Amniotic stem cell (primary cell): ENCODE data around the gene VSTM2B.
"Not testable (repeated sequence)": the region's sequence is repeated elsewhere in the genome, so short reads cannot be mapped to it uniquely, and the experiment has no call there.

Source experiments
- DNase-seq: peaks from one replicate; lab custom pipeline; 2025; lab: John Stamatoyannopoulos, UW

Gene VSTM2B

GRCh38 chr19:29525901-29526729 is at the start of gene VSTM2B:
VSTM2B (plus strand) TSS chr19:29525994; CDS start chr19:29526584, 590 bp downstream.
- no peak for DNase-seq

DNA sequence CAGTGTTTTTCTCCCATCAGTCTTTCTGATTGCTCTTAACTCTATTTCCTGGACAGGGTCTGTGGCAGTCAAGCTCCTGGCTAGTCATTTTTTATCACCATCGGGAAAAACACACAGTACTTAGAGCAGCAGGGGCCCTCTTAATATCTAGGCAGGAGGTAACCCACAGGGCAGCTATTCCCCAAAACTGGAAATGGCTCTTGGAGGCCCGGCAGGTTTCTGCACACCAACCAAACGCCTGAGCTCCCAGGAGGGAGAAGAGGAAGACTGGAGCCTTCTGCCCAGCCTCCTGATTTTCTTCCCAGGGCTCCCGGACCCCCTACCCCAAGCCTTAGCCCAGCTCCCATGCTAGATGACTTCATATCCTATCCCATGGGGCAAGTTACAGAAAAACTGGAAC is 49.3 kb upstream of the VSTM2B start:
- DNase-seq, result no peak

DNA sequence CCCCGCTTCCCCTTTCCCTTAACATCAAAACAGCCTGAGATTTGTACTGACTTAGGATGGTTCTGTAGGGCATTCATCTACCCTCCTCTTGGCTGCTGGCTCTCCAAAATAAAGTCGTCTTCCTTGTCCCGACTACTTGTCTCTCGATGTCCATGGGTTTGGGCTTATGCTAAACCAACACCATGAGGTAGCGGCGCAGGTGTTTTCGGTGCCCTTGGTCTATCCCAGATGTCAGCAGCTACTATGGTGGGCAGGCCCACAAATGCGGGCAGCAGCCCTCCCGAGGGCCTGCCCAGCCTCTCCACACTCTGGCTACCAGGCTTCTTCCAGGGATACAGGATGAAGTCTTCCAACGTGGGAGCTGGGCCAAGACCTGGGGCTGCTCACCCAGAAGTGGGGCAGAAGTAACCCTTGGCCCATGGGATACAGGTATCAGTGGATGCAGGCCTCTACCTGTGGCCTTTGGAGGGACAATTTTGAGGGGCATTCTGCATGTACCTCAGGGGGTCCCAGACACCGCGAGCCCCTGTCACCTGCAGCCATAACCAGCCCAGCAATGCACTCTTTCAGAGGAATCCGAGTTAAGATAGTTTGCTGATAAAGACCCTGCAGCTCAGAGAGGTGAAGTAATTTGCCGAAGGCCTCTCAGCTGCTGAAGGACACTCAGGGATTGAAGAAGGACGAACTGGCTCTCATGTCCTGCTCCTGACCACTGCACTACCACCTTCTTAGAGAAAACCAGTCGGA is 47.8 kb upstream of the VSTM2B start:
- DNase-seq, result no peak

DNA sequence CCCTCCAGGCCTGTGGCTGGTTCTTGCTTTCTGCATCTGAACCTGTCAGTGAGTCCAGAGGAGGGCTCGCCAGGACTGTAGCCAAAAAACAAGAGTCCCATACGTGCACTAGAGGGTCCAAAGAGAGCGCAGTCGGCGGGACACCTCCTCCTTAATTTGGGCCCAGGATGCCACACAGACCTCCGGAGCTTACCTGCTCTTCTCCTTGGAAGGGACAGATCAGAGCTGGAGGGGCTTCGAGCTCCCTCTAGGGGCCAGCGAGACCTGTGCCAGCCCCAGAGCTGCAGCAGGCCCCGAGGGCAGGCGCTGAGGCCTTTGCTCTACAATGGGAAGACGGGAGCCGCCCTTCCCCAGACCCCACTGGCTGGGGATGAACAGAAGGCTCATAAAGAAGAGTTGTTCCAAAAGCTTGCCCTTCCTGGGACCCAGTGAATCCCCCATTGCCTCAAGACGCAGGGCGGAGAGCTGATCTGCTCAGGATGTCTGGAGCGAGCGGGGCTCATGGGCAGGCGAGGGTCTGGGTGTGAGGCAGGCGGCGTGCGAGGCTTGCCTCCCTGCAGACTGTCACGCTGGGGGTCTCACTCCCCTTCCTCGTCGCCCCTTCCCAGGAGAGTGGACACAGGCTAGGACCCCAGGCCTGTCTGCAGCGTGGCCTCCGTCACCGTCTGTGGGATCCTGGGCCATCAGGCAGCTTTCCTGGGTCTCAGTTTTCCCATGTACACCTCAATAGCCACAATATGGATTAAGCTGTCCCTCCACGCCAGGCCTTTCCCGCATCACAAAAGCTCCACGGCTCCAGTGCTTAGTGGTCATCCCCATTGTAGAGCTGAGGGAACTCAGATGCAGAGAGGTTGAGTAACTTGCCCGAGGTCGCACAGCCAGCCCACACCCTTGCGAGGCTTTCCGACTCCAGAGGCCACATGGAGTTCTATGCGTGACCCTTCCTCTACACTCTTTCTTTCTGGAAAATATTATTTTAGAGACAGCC is 46.9 kb upstream of the VSTM2B start:
- no peak for DNase-seq

DNA sequence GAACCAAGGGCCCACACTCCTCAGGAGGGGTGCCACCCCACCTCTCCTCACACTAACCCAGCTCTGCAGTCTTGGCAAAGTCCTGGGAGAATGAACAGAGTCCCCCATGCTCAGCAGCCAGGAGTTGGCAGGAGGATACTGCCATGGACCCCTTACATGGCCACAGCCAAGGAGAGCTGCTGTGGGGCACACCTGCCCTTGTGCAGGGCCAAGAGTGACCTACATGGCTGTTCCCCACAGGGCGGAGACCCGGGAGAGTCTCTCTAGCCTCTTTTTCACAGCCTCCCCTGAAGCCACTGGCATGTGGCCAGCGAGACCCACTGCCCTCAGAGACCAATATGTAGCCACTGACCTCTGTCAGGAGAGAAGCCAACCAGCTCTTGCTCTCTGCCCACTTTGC is 45.9 kb upstream of the VSTM2B start:
- DNase-seq, result no peak

GRCh38 chr19:29480507-29480906 is 45.3 kb upstream of the VSTM2B start:
- no peak for DNase-seq

- no peak for DNase-seq
Observed at GRCh38 chr19:29482855-29483640, 42.7 kb upstream of the VSTM2B start.

GRCh38 chr19:29483641-29483920 is 42.2 kb upstream of the VSTM2B start:
- no peak for DNase-seq

GRCh38 chr19:29483944-29484581 is 41.7 kb upstream of the VSTM2B start:
- DNase-seq, result no peak

- DNase-seq, result no peak
Observed at GRCh38 chr19:29484876-29485275, 40.9 kb upstream of the VSTM2B start.

DNA sequence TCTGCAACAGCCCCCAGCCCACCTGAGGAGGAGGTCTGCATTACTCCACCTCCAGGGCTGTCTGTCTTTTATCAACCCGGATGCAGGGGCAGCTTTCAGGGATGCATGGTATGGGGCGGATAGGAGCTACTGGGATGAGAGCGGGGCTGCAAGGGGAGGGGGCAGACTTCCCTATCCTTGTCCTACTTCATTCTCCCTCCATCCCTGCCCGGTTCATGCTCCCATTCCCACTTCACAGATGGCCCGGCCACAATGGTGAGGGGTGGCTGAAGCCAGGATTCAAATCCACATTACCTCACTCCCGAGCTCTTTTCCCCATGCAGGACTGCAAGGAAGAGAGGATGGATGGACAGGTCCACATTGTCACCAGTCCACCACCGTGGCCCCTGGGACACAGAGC is 40.5 kb upstream of the VSTM2B start:
- no peak for DNase-seq

DNA sequence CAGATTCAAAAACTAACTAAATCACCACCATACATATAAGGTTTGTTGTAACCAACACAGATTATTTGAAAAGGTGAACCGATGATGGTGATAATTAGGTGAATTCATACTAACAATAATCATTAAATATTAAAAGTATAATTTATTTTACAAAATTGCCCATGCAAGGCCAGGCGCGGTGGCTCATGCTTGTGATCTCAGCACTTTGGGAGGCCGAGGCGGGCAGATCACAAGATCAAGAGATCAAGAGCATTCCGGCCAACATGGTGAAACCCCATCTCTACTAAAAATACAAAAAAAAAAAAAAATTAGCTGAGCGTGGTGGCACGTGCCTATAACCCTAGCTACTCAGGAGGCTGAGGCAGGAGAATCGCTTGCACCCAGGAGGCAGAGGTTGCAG is 38.8 kb upstream of the VSTM2B start:
- not testable (repeated sequence) for DNase-seq

GRCh38 chr19:29487432-29487831 is 38.4 kb upstream of the VSTM2B start:
- DNase-seq, result no peak

GRCh38 chr19:29488316-29488715 is 37.5 kb upstream of the VSTM2B start:
- no peak for DNase-seq

DNA sequence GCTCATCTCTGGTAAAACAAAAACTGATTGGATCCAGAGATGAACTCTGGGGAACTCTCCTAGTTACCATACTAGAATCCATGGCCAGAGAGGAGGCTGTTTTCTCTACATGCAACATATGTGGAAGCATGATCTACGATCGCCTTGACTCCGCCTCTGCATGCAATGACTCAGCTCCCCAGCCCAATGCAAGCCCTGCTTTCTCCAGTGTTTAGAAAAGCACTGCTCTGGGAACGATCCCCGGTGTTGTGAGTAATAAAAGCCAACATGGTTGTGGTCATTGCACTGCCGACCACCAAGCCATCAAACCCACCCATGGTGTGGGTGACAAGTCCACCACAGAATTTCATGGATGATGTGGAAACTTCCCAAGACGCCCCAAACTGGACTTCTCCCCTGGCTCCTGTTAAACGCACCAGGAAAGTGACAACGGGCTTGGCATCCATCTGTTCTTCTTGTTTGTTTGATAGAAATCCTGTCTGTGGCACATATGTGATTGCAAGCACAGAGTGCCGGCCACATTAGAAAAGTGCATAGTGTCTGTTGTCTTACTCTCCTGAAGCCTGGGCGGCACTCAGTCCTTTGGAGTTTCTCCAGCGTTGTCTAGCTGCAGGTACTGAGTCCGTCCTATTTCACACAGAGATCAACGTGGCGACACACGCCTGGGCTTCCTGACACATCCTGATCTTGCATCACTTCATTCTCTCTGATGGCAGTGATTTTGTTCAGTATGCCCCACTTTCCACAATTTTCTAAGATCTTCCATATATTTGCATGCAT is 36.4 kb upstream of the VSTM2B start:
- DNase-seq, result no peak

DNA sequence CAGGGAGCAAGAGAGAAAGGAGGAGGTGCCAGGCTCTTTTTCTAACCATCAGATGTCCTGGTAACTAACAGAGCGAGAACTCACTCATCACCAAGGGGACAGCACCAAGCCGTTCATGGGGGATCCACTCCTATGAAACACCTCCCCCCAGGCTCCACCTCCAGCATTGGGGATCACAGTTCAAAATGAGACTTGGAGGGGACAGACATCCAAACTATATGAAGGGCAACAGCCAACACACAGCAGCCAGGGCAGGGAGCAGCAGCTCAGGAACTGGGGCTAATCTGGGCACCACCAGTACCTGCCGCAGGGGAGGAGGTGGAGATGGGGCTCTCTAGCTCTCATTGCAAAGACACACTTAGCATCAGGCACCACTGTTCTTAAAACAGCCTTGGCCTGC is 34.3 kb upstream of the VSTM2B start:
- DNase-seq, result no peak

- no peak for DNase-seq
Observed at GRCh38 chr19:29491995-29492577, 33.7 kb upstream of the VSTM2B start.

DNA sequence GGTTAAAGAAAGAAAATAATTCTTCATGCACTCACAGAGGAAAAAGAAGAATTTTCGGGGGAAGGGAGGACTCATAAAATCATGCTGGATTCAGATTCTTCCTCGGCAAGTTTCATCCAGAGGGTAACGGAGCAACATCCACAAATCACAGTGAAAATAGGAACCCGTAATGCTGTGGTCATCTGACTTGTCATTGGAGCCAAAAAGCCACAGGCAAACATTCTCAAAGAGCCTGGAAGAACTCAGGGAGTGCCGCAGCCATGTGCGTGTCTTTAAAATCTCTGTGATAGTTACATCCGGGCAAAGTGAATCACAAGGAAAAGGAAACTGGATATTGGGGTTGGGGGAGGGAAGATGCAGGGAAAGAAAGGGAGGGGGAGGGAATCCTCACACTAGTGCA is 33.0 kb upstream of the VSTM2B start:
- DNase-seq, result no peak

DNA sequence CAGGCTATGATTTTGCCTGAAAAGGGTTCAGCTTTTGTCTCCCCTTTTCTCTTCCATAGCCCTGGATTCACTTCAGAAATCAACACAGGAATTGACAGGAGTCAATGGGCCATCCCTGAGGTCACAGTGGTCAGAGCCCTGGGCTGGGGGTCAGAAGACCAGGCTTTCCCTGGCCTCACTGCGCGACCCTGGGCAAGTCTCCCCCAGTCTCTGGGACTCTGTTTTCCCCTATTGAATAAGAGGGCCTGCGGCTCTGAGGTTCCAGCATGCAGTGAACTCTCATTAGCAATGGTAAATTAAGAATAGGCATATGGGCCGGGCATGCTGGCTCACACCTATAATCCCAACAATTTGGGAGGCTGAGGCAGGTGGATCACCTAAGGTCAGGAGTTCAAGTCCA is 30.7 kb upstream of the VSTM2B start:
- no peak for DNase-seq

GRCh38 chr19:29495901-29496441 is 29.8 kb upstream of the VSTM2B start:
- no peak for DNase-seq
